NCI-H345 treated with DMSO at 0.1 percent for 48 hours (cell line): ENCODE measurements around the gene EED.
"Not testable (repeated sequence)": the region's sequence is repeated elsewhere in the genome, so short reads cannot be mapped to it uniquely, and the experiment has no call there.

Source experiments
- DNase-seq: peaks from one replicate; lab custom pipeline; 2025; ENCODE audit not compliant: unreplicated experiment; lab: John Stamatoyannopoulos, UW

The EED gene

GRCh38 chr11:86218125-86219084 lies 26.1 kb upstream of the EED start:
- peak; percentile 11 for DNase-seq

DNA sequence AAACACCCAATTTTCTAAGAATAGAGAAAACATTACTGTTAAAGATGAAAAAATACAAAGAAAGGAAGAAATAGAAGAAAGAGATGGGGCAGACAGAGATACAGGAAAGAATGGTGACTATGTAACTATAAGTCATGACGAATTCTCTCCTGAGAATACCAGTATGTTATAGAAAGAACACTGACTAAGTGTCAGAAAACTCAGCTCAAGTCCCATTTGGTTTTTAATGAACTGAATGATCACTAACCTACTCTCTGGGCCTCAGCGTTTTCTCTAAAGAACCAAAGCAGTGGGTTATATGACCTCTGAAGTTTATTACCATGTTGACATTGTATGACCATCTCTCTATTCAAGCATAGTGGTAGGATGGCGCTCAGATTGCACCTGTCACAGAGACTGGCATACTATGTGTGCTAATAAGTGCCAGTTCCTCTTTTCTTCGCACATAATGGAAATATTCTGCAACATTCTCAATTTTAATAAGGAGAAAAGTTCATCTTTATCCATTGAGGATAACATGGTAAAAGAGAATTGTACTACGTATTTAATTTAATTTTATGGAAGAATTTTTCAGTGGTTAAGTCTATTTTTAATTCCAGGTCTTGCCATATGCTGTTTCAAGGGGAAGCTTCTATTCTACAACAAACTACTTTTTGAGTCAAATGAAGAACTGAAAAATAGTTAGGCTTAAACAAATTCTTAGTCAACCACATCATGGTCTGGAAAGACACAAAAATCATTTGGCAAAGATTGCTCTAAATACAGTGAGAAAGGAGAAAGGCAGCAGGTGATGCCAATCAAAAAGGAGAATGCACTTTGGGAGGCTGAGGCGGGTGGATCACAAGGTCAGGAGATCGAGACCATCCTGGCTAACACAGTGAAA lies 25.0 kb upstream of the EED start:
- no peak for DNase-seq

- no peak for DNase-seq
These were observed 23.9 kb upstream of the EED start for GRCh38 chr11:86220653-86221052.

GRCh38 chr11:86222081-86222480 lies 22.5 kb upstream of the EED start:
- no peak for DNase-seq

DNA sequence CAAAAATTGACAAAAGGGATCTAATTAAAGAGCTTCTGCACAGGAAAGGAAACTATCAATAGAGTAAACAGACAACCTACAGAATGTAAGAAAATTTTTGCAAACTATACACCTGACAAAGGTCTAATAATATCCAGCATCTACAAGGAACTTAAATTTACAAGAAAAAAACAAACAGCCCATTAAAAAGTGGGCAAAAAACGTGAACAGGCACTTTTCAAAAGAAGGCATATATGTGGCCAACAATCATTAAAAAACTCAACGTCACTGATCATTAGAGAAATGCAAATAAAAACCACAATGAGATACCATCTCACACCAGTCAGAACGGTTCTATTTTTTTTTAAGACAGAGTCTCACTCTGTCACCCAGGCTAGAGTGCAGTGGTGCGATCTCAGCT lies 20.0 kb upstream of the EED start:
- not testable (repeated sequence) for DNase-seq

DNA sequence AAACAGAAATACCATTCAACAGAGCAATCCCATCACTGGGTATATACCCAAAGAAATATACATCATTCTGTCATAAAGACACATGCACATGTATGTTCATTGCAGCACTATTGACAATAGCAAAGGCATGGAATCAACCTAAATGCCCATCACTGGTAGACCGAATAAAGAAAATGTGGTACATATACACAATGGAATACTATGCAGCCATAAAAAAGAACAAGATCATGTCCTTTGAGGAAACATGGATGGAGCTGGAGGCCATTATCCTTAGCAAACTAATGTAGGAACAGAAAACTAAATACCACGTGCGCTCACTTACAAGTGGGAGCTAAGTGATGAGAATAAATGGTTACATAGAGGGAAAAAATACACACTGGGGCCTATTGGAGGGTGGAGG lies 19.2 kb upstream of the EED start:
- DNase-seq, result not testable (repeated sequence)

GRCh38 chr11:86228269-86229038 lies 16.1 kb upstream of the EED start:
- DNase-seq, result no peak

DNA sequence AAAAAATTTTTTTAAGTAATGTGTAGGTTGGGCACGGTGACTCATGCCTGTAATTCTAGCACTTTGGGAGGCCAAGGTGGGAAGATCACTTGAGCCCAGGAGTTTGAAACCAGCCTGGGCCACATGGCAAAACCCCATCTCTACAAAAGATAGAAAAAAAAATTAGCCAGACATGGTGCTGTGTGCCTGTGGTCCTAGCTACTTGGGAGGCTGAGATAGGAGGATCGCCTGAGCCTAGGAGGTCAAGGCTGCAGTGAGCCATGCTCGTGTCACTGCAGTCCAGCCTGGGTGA lies 15.6 kb upstream of the EED start:
- not testable (repeated sequence) for DNase-seq

DNA sequence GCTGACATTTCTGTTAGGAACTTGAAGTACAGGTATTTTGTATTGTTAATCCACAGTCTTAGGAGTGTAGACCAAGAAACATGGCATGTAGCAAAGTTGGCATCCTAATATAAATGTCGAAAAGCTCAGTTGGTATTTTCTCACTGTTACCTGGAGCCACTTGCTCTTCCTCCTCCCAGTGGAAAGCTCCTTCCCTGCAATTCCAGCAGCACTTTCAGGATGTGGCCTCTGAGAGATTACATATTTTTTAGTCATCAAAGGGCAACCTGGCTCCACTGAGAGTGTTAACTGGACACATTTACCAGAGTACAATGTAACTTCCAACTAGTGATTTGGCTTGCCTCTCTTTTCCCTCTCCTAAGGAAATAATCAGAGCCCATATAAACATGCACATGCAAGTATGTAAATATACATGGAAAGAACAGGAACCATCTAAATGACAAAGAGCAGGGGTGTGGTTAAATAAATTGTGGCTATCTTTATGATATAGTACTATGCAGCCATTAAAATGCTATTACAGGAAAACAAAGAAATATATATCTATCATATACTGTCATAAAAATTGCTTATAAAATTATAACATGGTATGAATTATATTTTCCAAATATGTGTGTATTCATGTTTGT lies 14.3 kb upstream of the EED start:
- no peak for DNase-seq

- no peak for DNase-seq
These were observed 13.6 kb upstream of the EED start for GRCh38 chr11:86230921-86231434.

- no peak for DNase-seq
These were observed 12.0 kb upstream of the EED start for GRCh38 chr11:86232556-86232955.

- DNase-seq, result no peak
These were observed 9.6 kb upstream of the EED start for GRCh38 chr11:86234831-86235461.

- no peak for DNase-seq
These were observed 7.2 kb upstream of the EED start for GRCh38 chr11:86237267-86237804.

- DNase-seq, result no peak
These were observed 4.4 kb upstream of the EED start for GRCh38 chr11:86240164-86240563.

GRCh38 chr11:86241956-86242535 lies 2.5 kb upstream of the EED start:
- no peak for DNase-seq

DNA sequence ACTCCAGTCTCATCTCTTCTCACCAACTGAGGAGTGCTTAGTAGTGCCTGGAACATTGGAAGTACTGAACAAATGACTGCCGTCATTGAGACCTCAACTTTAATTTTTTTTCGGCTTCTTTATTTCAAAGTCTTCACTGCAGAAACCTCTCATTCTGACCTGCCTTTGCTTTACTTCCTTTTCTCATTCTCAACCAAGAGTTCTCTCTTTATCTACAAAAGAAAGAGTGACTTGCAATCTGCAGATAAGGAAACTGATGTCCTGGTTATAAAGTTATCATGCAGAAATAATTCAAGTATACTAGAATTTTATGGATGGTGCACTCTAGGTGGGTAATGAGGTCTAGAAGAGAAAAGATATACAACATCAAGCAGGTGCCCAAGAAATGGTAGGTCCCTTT lies 1.2 kb upstream of the EED start:
- no peak for DNase-seq

DNA sequence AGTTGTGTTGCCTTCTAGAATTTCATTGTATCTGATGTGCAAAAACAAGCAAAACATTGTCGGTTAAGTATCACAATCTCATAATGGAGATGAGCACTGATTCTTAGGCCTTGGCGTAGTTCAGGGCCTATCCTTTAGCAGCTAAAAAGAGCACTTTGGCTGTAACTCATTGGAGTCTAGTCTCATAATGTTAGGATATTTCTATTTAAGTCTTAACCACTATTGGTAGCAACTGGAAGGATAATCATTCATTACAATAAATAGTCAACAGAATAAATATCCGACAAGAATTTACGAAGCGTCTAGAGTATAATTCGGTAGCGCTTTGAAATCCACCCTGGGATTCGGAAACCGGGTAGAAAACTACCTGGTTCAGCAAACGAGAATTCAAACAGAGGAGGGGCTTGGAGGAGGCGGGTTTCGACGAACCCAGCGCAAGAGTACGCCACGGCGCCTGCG lies 461 bp upstream of the EED start:
- DNase-seq, result no peak

DNA sequence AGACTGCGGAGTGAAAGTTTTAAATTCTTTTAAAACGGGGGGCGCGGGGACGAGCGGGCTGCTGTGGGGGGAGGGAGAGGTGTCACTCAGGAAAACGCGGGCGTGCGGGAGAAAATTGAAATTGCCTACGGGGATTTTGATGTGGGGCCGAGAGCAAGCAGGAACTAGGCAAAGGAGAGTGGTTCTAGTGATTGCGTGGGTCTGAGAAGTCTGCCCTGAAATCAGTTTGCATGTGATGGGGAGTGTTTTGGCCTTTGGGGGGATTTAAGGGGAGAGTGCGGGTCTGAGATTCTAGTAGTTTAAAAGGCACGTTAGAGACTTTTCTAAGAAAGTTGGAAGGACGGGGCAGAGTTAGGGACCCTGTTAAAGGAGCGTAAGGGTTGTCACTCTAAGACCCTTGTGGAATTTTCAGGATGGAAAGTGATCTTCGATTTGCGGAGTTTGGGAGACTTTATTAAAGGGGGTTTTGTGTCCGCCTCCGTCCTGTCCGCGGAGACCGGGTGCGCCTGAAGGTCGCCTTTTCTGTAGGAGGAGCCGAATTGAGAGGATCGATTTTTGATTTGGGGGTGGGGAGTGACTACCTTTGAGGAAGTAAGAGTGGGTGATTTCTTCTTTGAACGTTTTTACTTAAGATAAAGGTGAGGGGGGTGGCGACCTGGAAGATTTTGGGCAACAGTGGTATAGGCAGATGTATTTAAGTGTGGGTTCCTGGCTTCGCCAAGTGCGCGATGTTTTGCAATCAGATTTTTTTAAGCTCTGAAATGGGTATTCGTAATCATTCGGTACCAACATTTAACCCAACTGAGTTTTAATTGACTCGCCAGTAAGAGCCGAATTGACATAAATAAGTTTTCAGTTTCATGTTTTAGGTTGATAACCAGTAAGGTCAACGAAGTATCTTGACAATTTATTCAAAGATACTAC lies 1.1 kb downstream of the EED start:
- DNase-seq, result no peak
